Midbrain (tissue), 1 donor: ENCODE measurements around the gene DCAF15.

Experiments
- DNase-seq: peaks from one replicate; lab custom pipeline; 2025; lab: John Stamatoyannopoulos, UW

DCAF15 gene

GRCh38 chr19:13931391-13932148 is 20.7 kb upstream of the DCAF15 start:
- no peak for DNase-seq

GRCh38 chr19:13932149-13932637 is 20.1 kb upstream of the DCAF15 start:
- DNase-seq: no peak

GRCh38 chr19:13932911-13933393 is 19.4 kb upstream of the DCAF15 start:
- no peak for DNase-seq

- no peak for DNase-seq
Observed at GRCh38 chr19:13934785-13935109, 17.6 kb upstream of the DCAF15 start.

GRCh38 chr19:13935765-13936510 is 16.4 kb upstream of the DCAF15 start:
- DNase-seq: no peak

- no peak for DNase-seq
Observed at GRCh38 chr19:13937479-13938300, 14.6 kb upstream of the DCAF15 start.

GRCh38 chr19:13938301-13939064 is 13.8 kb upstream of the DCAF15 start, which contains the start of gene PODNL1:
Gene PODNL1, minus strand, starts transcription at chr19:13938417. Its CDS starts 236 bp downstream, at chr19:13938181.
- peak; percentile 17 for DNase-seq

GRCh38 chr19:13942023-13942684 is 10.2 kb upstream of the DCAF15 start:
- no peak for DNase-seq

- no peak for DNase-seq
Observed at GRCh38 chr19:13946414-13946813, 5.9 kb upstream of the DCAF15 start.

GRCh38 chr19:13951043-13951442 is 1.3 kb upstream of the DCAF15 start:
- DNase-seq: no peak

- DNase-seq: no peak
Observed at GRCh38 chr19:13951799-13952153, 533 bp upstream of the DCAF15 start.

- DNase-seq: no peak
Observed at GRCh38 chr19:13952931-13953531, 722 bp downstream of the DCAF15 start.

GRCh38 chr19:13954185-13954584 is 1.9 kb downstream of the DCAF15 start:
- no peak for DNase-seq

- DNase-seq: no peak
Observed at GRCh38 chr19:13955662-13956364, 3.5 kb downstream of the DCAF15 start.

- no peak for DNase-seq
Observed at GRCh38 chr19:13956365-13956744, 4.0 kb downstream of the DCAF15 start.

GRCh38 chr19:13957051-13957450 is 4.7 kb downstream of the DCAF15 start:
- DNase-seq: no peak

GRCh38 chr19:13958043-13958442 is 5.7 kb downstream of the DCAF15 start:
- DNase-seq: no peak

GRCh38 chr19:13959141-13959961 is 7.0 kb downstream of the DCAF15 start:
- DNase-seq: no peak
